Osteoblast (primary cell): ENCODE data around the gene TNNI3K. TPM values are rescaled to one million over a fixed set of nuclear protein-coding genes. Genes with fewer than 3 reads are reported as not detected.

ENCODE experiments used
- DNase-seq: peaks from one replicate; pipeline ENCODE4 v3.0.0; 2011; ENCODE audit warnings: low spot score, mixed read lengths; ENCODE audit not compliant: insufficient read length; ENCODE audit errors: missing footprints
- H2AFZ ChIP-seq: 2 replicates; pipeline ENCODE4 v1.6.0; 2011; ENCODE audit warnings: mild to moderate bottlenecking, low read length
- H3K27ac ChIP-seq: 2 replicates; pipeline ENCODE4 v1.5.1; 2011; ENCODE audit warnings: mild to moderate bottlenecking, low read depth, low read length, moderate library complexity
- H3K27me3 ChIP-seq: 2 replicates; pipeline ENCODE4 v1.6.0; 2012; ENCODE audit warnings: mild to moderate bottlenecking, control low read depth, inconsistent platforms, low read length, moderate library complexity; ENCODE audit not compliant: insufficient read depth
- H3K36me3 ChIP-seq: 2 replicates; pipeline ENCODE4 v1.5.1; 2011; ENCODE audit warnings: mild to moderate bottlenecking, low read length, control low read depth, moderate library complexity; ENCODE audit not compliant: insufficient read depth
- H3K4me1 ChIP-seq: 2 replicates; pipeline ENCODE4 v1.5.1; 2011; ENCODE audit warnings: mild to moderate bottlenecking, low read length, control low read depth, moderate library complexity; ENCODE audit not compliant: insufficient read depth
- H3K4me2 ChIP-seq: 2 replicates; pipeline ENCODE4 v1.6.0; 2011; ENCODE audit warnings: mild to moderate bottlenecking, low read length; ENCODE audit not compliant: insufficient read depth
- H3K4me3 ChIP-seq: fragments of 200-600 bp; sonication (generic); 3 replicates; pipeline ENCODE4 v1.5.1; 2012; ENCODE audit warnings: mild to moderate bottlenecking, low read length, inconsistent platforms; ENCODE audit not compliant: insufficient read depth
- H3K79me2 ChIP-seq: 2 replicates; pipeline ENCODE4 v1.6.0; 2012; ENCODE audit warnings: mild to moderate bottlenecking, low read length, control low read depth, inconsistent platforms; ENCODE audit not compliant: insufficient read depth
- H3K9me3 ChIP-seq: 2 replicates; pipeline ENCODE4 v1.5.1; 2011; ENCODE audit warnings: low read depth, low read length, control low read depth
- H4K20me1 ChIP-seq: 2 replicates; pipeline ENCODE4 v1.6.0; 2012; ENCODE audit warnings: mild to moderate bottlenecking, low read length, control low read depth; ENCODE audit not compliant: insufficient read depth
- CTCF ChIP-seq: IDR thresholded peaks from 2 replicates; pipeline ENCODE4 v1.5.1; 2011; ENCODE audit warnings: mild to moderate bottlenecking, low read depth, low read length, moderate library complexity; ENCODE audit errors: extremely low read depth
- total RNA-seq: library from RNA; depleted of rRNA; stranded (reverse); fragments of >200 nt; gene quantifications from 2 replicates; pipeline ENCODE4 v1.2.3, GENCODE V29; 2012

TNNI3K gene
- total RNA-seq, 1 donor = 0.72 TPM

- peaks cover 5% of the 10 kb centered on the region for H3K4me1 ChIP-seq
- peak within 1 kb of the TSS; percentile 85 for H3K4me3 ChIP-seq
- no peak for TF ChIP-seq CTCF
Observed at GRCh38 chr1:74197657-74198552, 37.3 kb upstream of the TNNI3K start, which contains the start of the genes FPGT and LRRIQ3. FPGT (plus strand) TSS chr1:74198242; CDS start chr1:74198279, 37 bp downstream. LRRIQ3 (minus strand) TSS chr1:74198176; CDS start chr1:74183684, 14,492 bp downstream.

GRCh38 chr1:74199504-74199903 lies 35.7 kb upstream of the TNNI3K start:
- no peaks in the 10 kb centered on the region for H3K27me3 ChIP-seq
- no peaks in the 10 kb centered on the region for H3K9me3 ChIP-seq
- no peak overlapping the region for H3K4me3 ChIP-seq
- no peaks in the 10 kb centered on the region for H3K36me3 ChIP-seq
- no peak for DNase-seq
- H3K4me1 ChIP-seq = peaks cover 5% of the 10 kb centered on the region
- H3K27ac ChIP-seq = no peak overlapping the region
- H3K4me2 ChIP-seq = peak overlapping the region; percentile 82
- no peak overlapping the region for H2AFZ ChIP-seq
- no peaks in the 10 kb centered on the region for H4K20me1 ChIP-seq
- no peak for TF ChIP-seq CTCF
- peaks cover 9% of the 10 kb centered on the region for H3K79me2 ChIP-seq

More at GRCh38 chr1:74197657-74198552, 37.3 kb upstream of the TNNI3K start, which contains the start of the genes FPGT and LRRIQ3:
- H2AFZ ChIP-seq = peak within 1 kb of the TSS; percentile 99
- no peaks in the 10 kb centered on the region for H3K9me3 ChIP-seq
- H4K20me1 ChIP-seq = no peaks in the 10 kb centered on the region
- H3K4me2 ChIP-seq = peak within 1 kb of the TSS; percentile 82
- no peaks in the 10 kb centered on the region for H3K27me3 ChIP-seq
- DNase-seq = peak; percentile 95
- H3K27ac ChIP-seq = peak within 1 kb of the TSS; percentile 71
- peaks cover 9% of the 10 kb centered on the region for H3K79me2 ChIP-seq
- H3K36me3 ChIP-seq = no peaks in the 10 kb centered on the region

GRCh38 chr1:74205266-74205665 lies 29.9 kb upstream of the TNNI3K start:
- H2AFZ ChIP-seq = no peak overlapping the region
- no peaks in the 10 kb centered on the region for H3K4me1 ChIP-seq
- H4K20me1 ChIP-seq = no peaks in the 10 kb centered on the region
- H3K79me2 ChIP-seq = no peaks in the 10 kb centered on the region
- no peak overlapping the region for H3K4me2 ChIP-seq
- H3K4me3 ChIP-seq = no peak overlapping the region
- no peaks in the 10 kb centered on the region for H3K36me3 ChIP-seq
- DNase-seq = no peak
- H3K27me3 ChIP-seq = no peaks in the 10 kb centered on the region
- H3K27ac ChIP-seq = no peak overlapping the region
- no peaks in the 10 kb centered on the region for H3K9me3 ChIP-seq
- no peak for TF ChIP-seq CTCF

GRCh38 chr1:74215229-74215628 lies 20.0 kb upstream of the TNNI3K start:
- no peak overlapping the region for H3K27ac ChIP-seq
- H3K4me1 ChIP-seq = no peaks in the 10 kb centered on the region
- TF ChIP-seq CTCF = no peak
- H3K4me3 ChIP-seq = no peak overlapping the region
- H3K9me3 ChIP-seq = no peaks in the 10 kb centered on the region
- no peaks in the 10 kb centered on the region for H4K20me1 ChIP-seq
- no peaks in the 10 kb centered on the region for H3K27me3 ChIP-seq
- no peak for DNase-seq
- H3K4me2 ChIP-seq = no peak overlapping the region
- no peaks in the 10 kb centered on the region for H3K79me2 ChIP-seq
- H3K36me3 ChIP-seq = no peaks in the 10 kb centered on the region
- H2AFZ ChIP-seq = no peak overlapping the region
